Osteoblast (primary cell): Measurements from ENCODE around the gene TNNI2. TPM values are rescaled to one million over a fixed set of nuclear protein-coding genes. Genes with fewer than 3 reads are reported as not detected.
A peak's percentile ranks its signal among the peaks of the same experiment; 100 is the strongest.
"Not testable (repeated sequence)": the region's sequence is repeated elsewhere in the genome, so short reads cannot be mapped to it uniquely, and the experiment has no call there.

Experiments
- DNase-seq: peaks from one replicate; pipeline ENCODE4 v3.0.0; 2011; ENCODE audit warnings: low spot score, mixed read lengths; ENCODE audit not compliant: insufficient read length; ENCODE audit errors: missing footprints
- H2AFZ ChIP-seq: 2 replicates; pipeline ENCODE4 v1.6.0; 2011; ENCODE audit warnings: mild to moderate bottlenecking, low read length
- H3K27ac ChIP-seq: 2 replicates; pipeline ENCODE4 v1.5.1; 2011; ENCODE audit warnings: mild to moderate bottlenecking, low read depth, low read length, moderate library complexity
- H3K27me3 ChIP-seq: 2 replicates; pipeline ENCODE4 v1.6.0; 2012; ENCODE audit warnings: mild to moderate bottlenecking, control low read depth, inconsistent platforms, low read length, moderate library complexity; ENCODE audit not compliant: insufficient read depth
- H3K36me3 ChIP-seq: 2 replicates; pipeline ENCODE4 v1.5.1; 2011; ENCODE audit warnings: mild to moderate bottlenecking, low read length, control low read depth, moderate library complexity; ENCODE audit not compliant: insufficient read depth
- H3K4me1 ChIP-seq: 2 replicates; pipeline ENCODE4 v1.5.1; 2011; ENCODE audit warnings: mild to moderate bottlenecking, low read length, control low read depth, moderate library complexity; ENCODE audit not compliant: insufficient read depth
- H3K4me2 ChIP-seq: 2 replicates; pipeline ENCODE4 v1.6.0; 2011; ENCODE audit warnings: mild to moderate bottlenecking, low read length; ENCODE audit not compliant: insufficient read depth
- H3K4me3 ChIP-seq: fragments of 200-600 bp; sonication (generic); 3 replicates; pipeline ENCODE4 v1.5.1; 2012; ENCODE audit warnings: mild to moderate bottlenecking, low read length, inconsistent platforms; ENCODE audit not compliant: insufficient read depth
- H3K79me2 ChIP-seq: 2 replicates; pipeline ENCODE4 v1.6.0; 2012; ENCODE audit warnings: mild to moderate bottlenecking, low read length, control low read depth, inconsistent platforms; ENCODE audit not compliant: insufficient read depth
- H3K9me3 ChIP-seq: 2 replicates; pipeline ENCODE4 v1.5.1; 2011; ENCODE audit warnings: low read depth, low read length, control low read depth
- H4K20me1 ChIP-seq: 2 replicates; pipeline ENCODE4 v1.6.0; 2012; ENCODE audit warnings: mild to moderate bottlenecking, low read length, control low read depth; ENCODE audit not compliant: insufficient read depth
- CTCF ChIP-seq: IDR thresholded peaks from 2 replicates; pipeline ENCODE4 v1.5.1; 2011; ENCODE audit warnings: mild to moderate bottlenecking, low read depth, low read length, moderate library complexity; ENCODE audit errors: extremely low read depth
- total RNA-seq: library from RNA; depleted of rRNA; stranded (reverse); fragments of >200 nt; gene quantifications from 2 replicates; pipeline ENCODE4 v1.2.3, GENCODE V29; 2012

TNNI2 gene
- total RNA-seq, 1 donor: not detected

- H3K9me3 ChIP-seq: no peaks in the 10 kb centered on the region
- no peak for TF ChIP-seq CTCF
Observed at GRCh38 chr11:1884303-1884700, 45.5 kb downstream of the TNNI2 start.

DNA sequence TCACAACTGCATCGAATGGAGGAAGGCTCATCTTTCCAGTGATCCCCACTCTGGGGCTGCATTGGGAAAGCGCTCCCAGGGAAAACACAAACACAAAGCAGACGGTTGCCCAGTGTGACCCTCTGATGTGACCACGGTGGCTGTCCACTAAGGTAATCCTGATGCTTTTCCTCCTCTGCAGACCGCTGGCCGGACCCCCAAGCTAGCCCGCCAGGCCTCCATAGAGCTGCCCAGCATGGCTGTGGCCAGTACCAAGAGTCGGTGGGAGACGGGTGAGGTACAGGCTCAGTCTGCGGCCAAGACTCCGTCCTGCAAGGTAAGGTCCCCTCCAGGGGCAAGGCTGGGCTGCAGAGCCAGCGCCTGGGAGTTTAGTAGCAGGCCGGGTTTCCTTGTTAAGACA is 47.8 kb downstream of the TNNI2 start:
- H3K9me3 ChIP-seq, H3K79me2 ChIP-seq, H3K4me2 ChIP-seq, DNase-seq, H4K20me1 ChIP-seq, H2AFZ ChIP-seq, H3K27ac ChIP-seq, H3K27me3 ChIP-seq, H3K4me1 ChIP-seq, H3K4me3 ChIP-seq: not testable (repeated sequence)
- H3K36me3 ChIP-seq: peaks cover 12% of the 10 kb centered on the region

More at GRCh38 chr11:1884303-1884700, 45.5 kb downstream of the TNNI2 start:
- no peak overlapping the region for H3K4me2 ChIP-seq
- no peaks in the 10 kb centered on the region for H3K79me2 ChIP-seq
- H3K36me3 ChIP-seq: peaks cover 12% of the 10 kb centered on the region
- no peaks in the 10 kb centered on the region for H3K27me3 ChIP-seq
- H3K4me1 ChIP-seq: peaks cover 12% of the 10 kb centered on the region
- no peak overlapping the region for H3K4me3 ChIP-seq
- no peak overlapping the region for H3K27ac ChIP-seq
- H2AFZ ChIP-seq: no peak overlapping the region
- peak; percentile 38 for DNase-seq
- no peaks in the 10 kb centered on the region for H4K20me1 ChIP-seq

- Histone ChIP-seq H2AFZ (no peak overlapping the region), H3K27me3 (no peaks in the 10 kb centered on the region), H3K9me3 (no peaks in the 10 kb centered on the region), H3K4me3 (no peak overlapping the region), H4K20me1 (no peaks in the 10 kb centered on the region), H3K36me3 (peaks cover 12% of the 10 kb centered on the region), H3K27ac (no peak overlapping the region), H3K4me1 (no peaks in the 10 kb centered on the region), H3K4me2 (no peak overlapping the region), H3K79me2 (no peaks in the 10 kb centered on the region)
- peak; percentile 76 for DNase-seq
- TF ChIP-seq CTCF: no peak
Observed at GRCh38 chr11:1887451-1888346, 48.9 kb downstream of the TNNI2 start.

- H3K79me2 ChIP-seq: no peaks in the 10 kb centered on the region
- TF ChIP-seq CTCF: no peak
- H4K20me1 ChIP-seq: no peaks in the 10 kb centered on the region
- H3K4me3 ChIP-seq: no peak overlapping the region
- H3K27me3 ChIP-seq: no peaks in the 10 kb centered on the region
- no peak overlapping the region for H3K4me2 ChIP-seq
- H2AFZ ChIP-seq: no peak overlapping the region
- DNase-seq: peak; percentile 72
- H3K9me3 ChIP-seq: no peaks in the 10 kb centered on the region
- no peaks in the 10 kb centered on the region for H3K4me1 ChIP-seq
- H3K27ac ChIP-seq: no peak overlapping the region
- H3K36me3 ChIP-seq: peaks cover 12% of the 10 kb centered on the region
Observed at GRCh38 chr11:1888347-1888753, 49.6 kb downstream of the TNNI2 start.
